Adrenal gland (tissue), 5 donors: ENCODE results near the gene KPRP.

ENCODE experiments used
- POLR2A ChIP-seq, 2 donors: fragments of 450-650 bp; IDR thresholded peaks; one replicate each; pipeline ENCODE4 v1.6.1; 2017; ENCODE audit warnings: antibody characterized with exemption in 2 of 2, mild to moderate bottlenecking in 2 of 2, moderate library complexity in 1 of 2
- TF ChIP-seq, protein P1 (sequence below), 6 experiments: fragments of 450-650 bp in 4 of 6; fragments of 200-600 bp in 2 of 6; sonication (generic) in 1 of 6; IDR thresholded peaks; 1 replicate in 5 of 6; 2 replicates in 1 of 6; pipeline versions ENCODE4 v1.5.1 to v1.8.0; 2016 to 2021; ENCODE audit warnings: antibody characterized with exemption in 6 of 6, mild to moderate bottlenecking in 2 of 6, moderate library complexity in 1 of 6
- donor health status: DM: no; HTN: no; CAD: no.

DNA sequence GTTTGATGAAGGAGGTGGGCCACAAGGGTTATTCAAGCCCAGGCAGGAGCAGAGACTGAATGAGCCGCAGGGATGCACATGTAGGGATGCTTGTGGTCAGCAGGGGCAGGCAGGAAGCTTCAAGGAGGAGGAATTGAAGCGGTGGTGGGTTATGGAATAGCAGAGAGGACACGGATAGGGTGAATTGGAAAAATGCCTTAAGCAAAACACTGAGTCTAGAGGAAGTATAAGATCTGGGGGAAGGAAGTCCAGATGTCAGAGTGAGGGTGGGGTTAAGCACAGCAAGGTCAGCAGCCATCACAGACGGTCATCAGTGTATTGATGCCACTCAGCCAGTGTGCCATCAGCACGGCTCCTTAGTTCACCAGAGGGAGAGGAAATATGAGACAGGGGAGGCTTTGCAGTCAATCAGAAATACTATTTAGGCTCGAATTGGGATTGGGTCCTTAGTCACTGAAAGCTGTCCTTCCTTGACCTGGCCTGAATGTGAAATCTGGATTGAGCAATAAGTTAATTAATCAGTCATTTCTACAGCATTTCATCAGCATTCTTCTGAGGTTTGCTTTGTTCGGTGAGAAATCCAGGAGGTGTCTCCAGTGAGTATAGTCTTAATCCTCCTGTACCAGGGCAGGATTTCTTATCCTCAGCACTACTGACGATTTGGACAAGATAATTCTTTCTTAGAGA, 11.2 kb downstream of the KPRP start:
- TF ChIP-seq POLR2A (IDR thresholded peaks at IDR 0.05), result no peak
- TF ChIP-seq, protein P1, sequence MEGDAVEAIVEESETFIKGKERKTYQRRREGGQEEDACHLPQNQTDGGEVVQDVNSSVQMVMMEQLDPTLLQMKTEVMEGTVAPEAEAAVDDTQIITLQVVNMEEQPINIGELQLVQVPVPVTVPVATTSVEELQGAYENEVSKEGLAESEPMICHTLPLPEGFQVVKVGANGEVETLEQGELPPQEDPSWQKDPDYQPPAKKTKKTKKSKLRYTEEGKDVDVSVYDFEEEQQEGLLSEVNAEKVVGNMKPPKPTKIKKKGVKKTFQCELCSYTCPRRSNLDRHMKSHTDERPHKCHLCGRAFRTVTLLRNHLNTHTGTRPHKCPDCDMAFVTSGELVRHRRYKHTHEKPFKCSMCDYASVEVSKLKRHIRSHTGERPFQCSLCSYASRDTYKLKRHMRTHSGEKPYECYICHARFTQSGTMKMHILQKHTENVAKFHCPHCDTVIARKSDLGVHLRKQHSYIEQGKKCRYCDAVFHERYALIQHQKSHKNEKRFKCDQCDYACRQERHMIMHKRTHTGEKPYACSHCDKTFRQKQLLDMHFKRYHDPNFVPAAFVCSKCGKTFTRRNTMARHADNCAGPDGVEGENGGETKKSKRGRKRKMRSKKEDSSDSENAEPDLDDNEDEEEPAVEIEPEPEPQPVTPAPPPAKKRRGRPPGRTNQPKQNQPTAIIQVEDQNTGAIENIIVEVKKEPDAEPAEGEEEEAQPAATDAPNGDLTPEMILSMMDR (IDR thresholded peaks at IDR 0.05), result no peak
